Right lobe of liver (tissue), 6 donors: ENCODE data around the gene DSCAML1. TPM values are rescaled to one million over a fixed set of nuclear protein-coding genes. Genes with fewer than 3 reads are reported as not detected.

Experiments used
- ATAC-seq, 4 donors: fragments of 200-7000 bp; cut with Tn5 transposase; one replicate each; pipeline ENCODE4 v1.9.1; 2020; ENCODE audit warnings: mild to moderate bottlenecking in 4 of 4, moderate library complexity in 4 of 4
- DNase-seq, 3 donors: peaks; one replicate each; pipeline ENCODE4 v3.0.0-alpha.2; 2020
- H3K27ac ChIP-seq, 3 donors: fragments of 200-600 bp; one replicate each; pipeline ENCODE4 v1.8.0; 2022
- H3K27me3 ChIP-seq, 2 donors: fragments of 200-600 bp; one replicate each; pipeline ENCODE4 v1.8.0; 2022
- H3K36me3 ChIP-seq, 4 donors: fragments of 200-600 bp; sonication (generic) in 1 of 4; one replicate each; pipeline versions ENCODE4 v1.5.1 to v1.8.0; 2017 to 2022; ENCODE audit warnings: control low read depth in 1 of 4
- H3K4me1 ChIP-seq, 4 donors: fragments of 200-600 bp; sonication (generic) in 1 of 4; one replicate each; pipeline versions ENCODE4 v1.5.1 to v1.8.0; 2017 to 2022; ENCODE audit warnings: control low read depth in 1 of 4
- H3K4me3 ChIP-seq, 3 donors: fragments of 200-600 bp; one replicate each; pipeline ENCODE4 v1.8.0; 2022
- H3K9me3 ChIP-seq, 4 donors: fragments of 200-600 bp; sonication (generic) in 1 of 4; one replicate each; pipeline versions ENCODE4 v1.5.1 to v1.8.0; 2017 to 2022; ENCODE audit warnings: control low read depth in 1 of 4
- CTCF ChIP-seq, 4 donors: fragments of 200-600 bp in 3 of 4; fragments of 450-650 bp in 1 of 4; IDR thresholded peaks; one replicate each; pipeline versions ENCODE4 v1.5.1 to v1.8.0; 2016 to 2022; ENCODE audit warnings: antibody characterized with exemption in 4 of 4, mild to moderate bottlenecking in 2 of 4
- POLR2A ChIP-seq: fragments of 450-650 bp; IDR thresholded peaks from one replicate; pipeline ENCODE4 v1.6.1; 2017; ENCODE audit warnings: antibody characterized with exemption, mild to moderate bottlenecking
- WGBS: methylation state at CpG from one replicate; pipeline ENCODE4 v1.1.6; 2018; ENCODE audit warnings: low coverage, low lambda C conversion rate; ENCODE audit not compliant: insufficient coverage; ENCODE audit errors: missing lambda C conversion rate; 5-methylcytosine and 5-hydroxymethylcytosine counted together
- intact Hi-C, 2 donors: fragments of 100-400 bp; cut with DNase I; formaldehyde crosslinking; loops; one replicate each; pipeline versions ENCODE4 v1.11.2 to v1.14.1; 2022
- total RNA-seq, 6 experiments: library from RNA; depleted of rRNA in 2 of 6; stranded (reverse); fragments of >200 nt in 2 of 6; fragmentation: NEBNext Ultra II Directional in 3 of 6; extraction: Animal tissue kit (Norgen Biotek cat#: 25700) in 3 of 6; gene quantifications; one replicate each; pipeline versions ENCODE4 v1.1.0 to v1.2.4, GENCODE V29; 2016 to 2023
- donor health status: DM: no; HTN: yes; CAD: no.
- donor health status: DM: no; HTN: no; CAD: no.
- donor health status: DM: no; HTN: no; CAD: no.
- donor health status: DM: no; HTN: yes; CAD: no.
- donor health status: DM: no; HTN: yes; CAD: no.

Gene DSCAML1
- total RNA-seq, 6 experiments from 2014 or later = 0.06 to 0.92 (median 0.22) TPM; not detected in 1

GRCh38 chr11:117612177-117612576 is 184.8 kb downstream of the DSCAML1 start:
- H3K27ac ChIP-seq = no peak overlapping the region
- intact Hi-C loops = no loop called here
- 68% methylated on average over 7 of the region's 7 CpGs for whole genome bisulfite sequencing
- no peaks in the 10 kb centered on the region for H3K36me3 ChIP-seq
- no peaks in the 10 kb centered on the region for H3K4me1 ChIP-seq
- no peak for TF ChIP-seq POLR2A
- TF ChIP-seq CTCF (IDR thresholded peaks at IDR 0.05) = no peak
- no peaks in the 10 kb centered on the region for H3K27me3 ChIP-seq
- DNase-seq = no peak
- no peak for ATAC-seq
- H3K9me3 ChIP-seq = no peaks in the 10 kb centered on the region
- no peak overlapping the region for H3K4me3 ChIP-seq

GRCh38 chr11:117610901-117611300 is 186.1 kb downstream of the DSCAML1 start:
- Histone ChIP-seq H3K36me3 (no peaks in the 10 kb centered on the region), H3K9me3 (no peaks in the 10 kb centered on the region), H3K4me1 (no peaks in the 10 kb centered on the region), H3K4me3 (no peak overlapping the region), H3K27ac (no peak overlapping the region), H3K27me3 (no peaks in the 10 kb centered on the region)
- ATAC-seq (no peak), DNase-seq (no peak)
- WGBS = 68% methylated on average over 4 of the region's 4 CpGs
- intact Hi-C loops = no loop called here
- TF ChIP-seq POLR2A (no peak), CTCF (IDR thresholded peaks at IDR 0.05) (no peak)

DNA sequence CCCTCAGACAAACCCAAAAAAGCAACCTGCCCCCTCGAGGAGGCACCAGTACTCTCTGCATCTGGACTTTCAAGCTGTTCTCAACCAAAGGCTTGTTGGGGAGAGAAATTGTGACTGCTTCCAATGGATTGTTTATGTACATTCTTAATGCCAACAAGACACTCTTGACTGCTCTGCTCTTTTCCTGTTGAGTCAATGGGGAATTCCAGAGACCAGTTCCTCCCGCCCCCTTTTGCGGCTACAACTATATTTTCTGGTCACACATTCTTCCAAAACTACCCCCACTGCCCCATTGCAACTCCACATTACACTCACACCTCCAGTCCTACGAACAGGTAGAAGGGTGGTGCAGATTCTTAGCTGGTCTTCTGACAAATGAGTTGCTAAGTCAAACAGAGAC is 187.0 kb downstream of the DSCAML1 start:
- no peaks in the 10 kb centered on the region for H3K4me1 ChIP-seq
- no peaks in the 10 kb centered on the region for H3K27me3 ChIP-seq
- DNase-seq = no peak
- H3K4me3 ChIP-seq = no peak overlapping the region
- TF ChIP-seq POLR2A (no peak), CTCF (IDR thresholded peaks at IDR 0.05) (no peak)
- intact Hi-C loops = no loop called here
- no peaks in the 10 kb centered on the region for H3K9me3 ChIP-seq
- no peak for ATAC-seq
- no peaks in the 10 kb centered on the region for H3K36me3 ChIP-seq
- 44% methylated on average over 3 of the region's 4 CpGs for WGBS
- H3K27ac ChIP-seq = no peak overlapping the region

DNA sequence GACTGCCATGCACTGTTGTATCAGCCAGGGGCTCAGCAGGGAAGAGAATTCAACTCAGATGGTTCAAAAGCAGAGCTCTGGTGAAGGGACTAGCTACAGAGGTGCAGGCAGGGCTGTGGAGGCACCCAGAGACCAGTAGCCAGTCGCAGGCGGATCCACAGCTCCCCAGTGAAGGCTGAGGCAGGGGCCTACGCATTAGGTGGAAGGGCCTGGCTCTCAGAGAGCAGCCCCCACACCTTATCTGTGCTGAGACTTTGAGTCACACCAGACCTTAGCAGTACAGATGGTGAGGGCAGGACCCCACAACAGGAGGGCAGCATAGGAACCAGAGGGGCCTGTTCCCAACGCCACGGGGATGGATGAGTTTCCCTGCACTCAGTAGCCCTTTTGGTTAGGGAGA is 189.6 kb downstream of the DSCAML1 start:
- TF ChIP-seq POLR2A (no peak), CTCF (IDR thresholded peaks at IDR 0.05) (no peak)
- no peak for DNase-seq
- no CpG with 5 or more reads among the region's 5 CpGs for WGBS

GRCh38 chr11:117606790-117607189 is 190.2 kb downstream of the DSCAML1 start:
- H3K27ac ChIP-seq = no peak overlapping the region
- no peak for ATAC-seq
- no peak for DNase-seq
- WGBS = 80% methylated on average over 5 of the region's 5 CpGs
- no peaks in the 10 kb centered on the region for H3K9me3 ChIP-seq
- intact Hi-C loops = no loop called here
- no peaks in the 10 kb centered on the region for H3K4me1 ChIP-seq
- no peaks in the 10 kb centered on the region for H3K27me3 ChIP-seq
- TF ChIP-seq CTCF (IDR thresholded peaks at IDR 0.05) (no peak), POLR2A (no peak)
- H3K4me3 ChIP-seq = no peak overlapping the region
- H3K36me3 ChIP-seq = no peaks in the 10 kb centered on the region

More for the DNA sequence above, 189.6 kb downstream of the DSCAML1 start:
- H3K4me1 ChIP-seq = no peaks in the 10 kb centered on the region
- ATAC-seq = peak in 1 of 4 donors; percentile 10
- no peaks in the 10 kb centered on the region for H3K27me3 ChIP-seq
- H3K36me3 ChIP-seq = no peaks in the 10 kb centered on the region
- no peaks in the 10 kb centered on the region for H3K9me3 ChIP-seq
- no peak overlapping the region for H3K27ac ChIP-seq
- intact Hi-C loops = no loop called here
- no peak overlapping the region for H3K4me3 ChIP-seq
